ENCODE results near the gene UBL3.

Gene UBL3

DNA sequence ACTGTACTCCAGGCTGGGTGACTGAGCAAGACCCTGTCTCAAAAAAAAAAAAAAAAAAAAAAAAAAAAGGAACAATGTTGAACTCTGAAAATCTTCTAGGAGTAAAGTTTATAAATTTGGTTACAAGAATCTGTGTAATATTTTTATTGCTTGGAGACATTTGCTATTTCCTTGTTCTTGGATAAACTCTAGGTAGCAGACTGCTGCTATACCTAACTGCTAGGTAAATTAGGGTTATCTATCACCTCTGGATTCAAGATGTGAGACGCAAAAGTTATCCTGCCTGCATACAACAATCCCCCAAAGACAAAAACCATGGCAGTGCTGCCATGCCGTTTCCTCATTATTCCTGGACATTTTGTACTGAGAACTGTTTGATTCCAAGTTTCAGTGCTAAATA lies 33.7 kb downstream of the UBL3 start:
- H3K4me3 ChIP-seq (ENCODE audit: low read length) = no peak overlapping the region
- DNase-seq (ENCODE audit: low read depth) = no peak
- TF ChIP-seq, protein P1, sequence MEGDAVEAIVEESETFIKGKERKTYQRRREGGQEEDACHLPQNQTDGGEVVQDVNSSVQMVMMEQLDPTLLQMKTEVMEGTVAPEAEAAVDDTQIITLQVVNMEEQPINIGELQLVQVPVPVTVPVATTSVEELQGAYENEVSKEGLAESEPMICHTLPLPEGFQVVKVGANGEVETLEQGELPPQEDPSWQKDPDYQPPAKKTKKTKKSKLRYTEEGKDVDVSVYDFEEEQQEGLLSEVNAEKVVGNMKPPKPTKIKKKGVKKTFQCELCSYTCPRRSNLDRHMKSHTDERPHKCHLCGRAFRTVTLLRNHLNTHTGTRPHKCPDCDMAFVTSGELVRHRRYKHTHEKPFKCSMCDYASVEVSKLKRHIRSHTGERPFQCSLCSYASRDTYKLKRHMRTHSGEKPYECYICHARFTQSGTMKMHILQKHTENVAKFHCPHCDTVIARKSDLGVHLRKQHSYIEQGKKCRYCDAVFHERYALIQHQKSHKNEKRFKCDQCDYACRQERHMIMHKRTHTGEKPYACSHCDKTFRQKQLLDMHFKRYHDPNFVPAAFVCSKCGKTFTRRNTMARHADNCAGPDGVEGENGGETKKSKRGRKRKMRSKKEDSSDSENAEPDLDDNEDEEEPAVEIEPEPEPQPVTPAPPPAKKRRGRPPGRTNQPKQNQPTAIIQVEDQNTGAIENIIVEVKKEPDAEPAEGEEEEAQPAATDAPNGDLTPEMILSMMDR (conservative IDR thresholded peaks at IDR 0.05; ENCODE audit: low read length) = no peak

DNA sequence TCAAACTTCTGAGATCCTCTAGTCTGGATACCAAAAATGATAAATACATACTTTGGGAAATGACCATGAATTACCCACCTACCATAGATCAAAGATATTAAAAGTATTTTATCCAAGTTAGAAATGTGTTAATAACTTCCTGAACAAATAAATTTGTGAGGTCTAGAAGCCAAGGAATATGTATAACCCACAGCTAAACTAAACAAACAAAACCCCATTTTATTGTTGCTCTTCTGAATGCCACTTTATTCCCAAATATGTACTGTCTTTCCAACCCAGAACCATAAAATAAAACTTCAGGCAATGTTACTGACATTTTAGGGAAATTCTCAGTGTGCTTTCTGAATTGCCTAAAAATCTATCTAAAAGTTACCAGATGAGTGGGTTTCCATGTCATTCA lies 35.1 kb downstream of the UBL3 start:
- no peak for DNase-seq (ENCODE audit: low read depth)

DNA sequence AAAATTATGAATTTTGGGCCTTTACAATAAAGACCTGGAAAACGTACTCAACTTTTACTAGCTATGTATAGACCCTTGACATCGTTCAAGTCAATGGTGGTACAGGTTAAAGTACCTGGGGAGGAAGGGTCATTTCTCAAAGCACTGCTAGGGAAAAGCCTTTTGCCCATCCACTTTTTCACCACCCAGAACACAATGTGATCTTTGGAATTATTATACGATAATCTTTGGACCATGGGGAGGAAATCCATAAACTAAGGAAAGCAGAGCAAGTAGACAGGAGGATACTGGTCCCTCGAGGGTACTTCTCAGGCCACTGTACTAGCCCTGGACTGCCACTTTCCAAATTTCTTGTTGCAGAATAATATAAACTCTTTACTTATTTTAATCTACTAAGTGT lies 39.5 kb downstream of the UBL3 start:
- TF ChIP-seq, protein P1 (conservative IDR thresholded peaks at IDR 0.05; ENCODE audit: low read length) = no peak

More for the DNA sequence above, 35.1 kb downstream of the UBL3 start:
- no peak overlapping the region for H3K4me3 ChIP-seq (ENCODE audit: low read length)
- TF ChIP-seq, protein P1 (conservative IDR thresholded peaks at IDR 0.05; ENCODE audit: low read length) = no peak

DNA sequence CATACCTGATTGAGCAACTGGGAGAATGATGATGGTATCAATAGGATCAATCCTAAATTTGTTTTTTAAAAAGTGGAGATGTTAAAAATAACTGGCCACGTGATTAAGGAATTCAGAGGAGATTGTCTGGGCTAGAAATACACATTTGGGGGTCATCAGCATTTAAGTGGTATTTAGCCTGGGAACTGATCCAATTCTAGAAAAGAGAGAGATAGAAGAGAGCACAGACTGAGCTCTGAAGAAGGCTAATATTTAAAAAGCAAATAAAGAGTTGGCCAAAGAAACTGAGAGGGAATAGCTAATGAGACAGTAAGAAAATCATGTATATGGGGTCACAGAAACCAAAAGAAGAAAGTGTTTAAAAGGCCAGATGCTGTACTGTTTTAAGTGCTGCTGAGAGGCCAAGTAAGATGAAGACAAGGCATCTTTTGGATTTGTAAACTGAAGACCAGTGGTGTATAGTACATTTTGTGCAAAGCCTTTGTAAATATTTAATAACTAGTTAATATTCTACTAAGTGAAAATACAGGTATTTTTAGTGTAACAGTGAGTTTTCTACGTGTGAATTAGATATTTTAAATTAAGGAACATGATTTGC lies 40.2 kb downstream of the UBL3 start:
- DNase-seq (ENCODE audit: low read depth) = no peak
- TF ChIP-seq, protein P1 (conservative IDR thresholded peaks at IDR 0.05; ENCODE audit: low read length) = no peak
- H3K4me3 ChIP-seq (ENCODE audit: low read length) = no peak overlapping the region

More for the DNA sequence above, 39.5 kb downstream of the UBL3 start:
- no peak overlapping the region for H3K4me3 ChIP-seq (ENCODE audit: low read length)
- no peak for DNase-seq (ENCODE audit: low read depth)

DNA sequence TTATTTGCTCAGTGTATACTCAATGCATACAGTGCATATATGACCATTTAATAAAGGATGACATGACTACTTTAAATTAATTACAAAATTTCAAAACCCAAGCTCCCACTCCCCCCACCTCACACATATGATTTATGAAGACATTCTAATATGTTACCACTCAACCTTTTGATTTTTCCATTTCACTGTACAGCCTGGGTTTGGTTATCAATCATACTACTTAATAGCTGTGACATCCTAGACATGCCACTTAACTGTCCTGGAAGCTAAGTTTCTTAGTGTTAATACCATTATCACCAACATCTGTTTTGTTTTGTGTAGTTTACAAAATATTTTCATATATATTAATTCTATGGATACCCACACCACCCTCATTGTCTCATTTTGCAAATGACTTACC lies 42.2 kb downstream of the UBL3 start:
- H3K4me3 ChIP-seq (ENCODE audit: low read length) = no peak overlapping the region
- TF ChIP-seq, protein P1 (conservative IDR thresholded peaks at IDR 0.05; ENCODE audit: low read length) = no peak
- DNase-seq (ENCODE audit: low read depth) = no peak

DNA sequence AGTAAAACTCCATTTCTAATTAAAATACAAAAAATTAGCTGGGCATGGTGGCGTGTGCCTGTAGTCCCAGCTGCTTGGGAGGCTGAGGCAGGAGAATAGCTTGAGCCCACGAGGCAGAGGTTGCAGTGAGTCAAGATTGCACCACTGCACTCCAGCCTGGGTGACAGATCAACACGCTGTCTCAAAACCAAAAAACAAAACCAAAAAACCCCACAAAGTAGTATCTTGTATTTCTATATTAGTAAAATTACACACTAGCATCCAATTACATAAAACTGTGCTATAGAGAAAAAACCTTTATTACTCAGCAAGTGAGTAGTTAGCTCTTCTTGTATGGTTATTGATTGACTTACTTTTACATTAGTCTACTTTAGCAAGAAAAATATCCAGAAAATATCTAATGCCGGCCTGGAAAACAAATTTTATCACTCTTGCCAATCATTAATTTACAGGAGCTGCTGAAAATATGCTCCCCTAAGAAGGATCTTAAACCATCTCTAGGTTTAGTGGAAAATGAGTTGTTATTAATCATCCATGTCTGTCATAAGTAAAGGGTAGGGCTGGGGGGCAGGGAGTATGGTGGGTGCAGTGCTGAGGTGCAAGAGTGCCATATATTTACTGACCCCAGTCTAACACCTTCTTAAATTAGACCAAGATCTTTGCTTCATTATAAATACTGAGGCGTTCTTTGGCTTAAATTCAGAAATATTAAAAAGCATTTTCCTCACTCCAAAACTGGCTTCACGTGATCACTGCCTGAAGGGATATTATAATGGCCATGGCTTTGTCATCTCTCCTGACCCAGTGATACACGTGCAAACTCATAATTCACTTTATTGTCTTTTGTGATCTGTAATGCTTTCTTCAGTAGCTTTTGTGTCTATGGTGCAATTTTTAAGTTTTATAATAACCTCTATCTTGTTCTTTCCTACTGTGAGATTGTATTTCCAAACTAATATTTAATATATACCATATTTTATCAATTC lies 44.1 kb downstream of the UBL3 start:
- TF ChIP-seq, protein P1 (conservative IDR thresholded peaks at IDR 0.05; ENCODE audit: low read length) = no peak
- no peak for DNase-seq (ENCODE audit: low read depth)
- no peak overlapping the region for H3K4me3 ChIP-seq (ENCODE audit: low read length)

All from AG10803 (cell line).